ENCODE measurements around the gene BUD23.

- TF ChIP-seq POLR2A (IDR thresholded peaks at IDR 0.05; ENCODE audit: extremely low read depth, insufficient read length) (no peak), CTCF (IDR thresholded peaks at IDR 0.05; ENCODE audit: low read depth, low read length) (no peak), MAX (IDR thresholded peaks at IDR 0.05; ENCODE audit: low read depth, low read length) (no peak), MYC (IDR thresholded peaks at IDR 0.05; ENCODE audit: low read depth, low read length) (no peak)
These were observed 56.0 kb downstream of the BUD23 start for GRCh38 chr7:73739387-73739767.

Measured in NB4 (cell line).